GM12878 (cell line): ENCODE measurements around the gene CSNK1G2.

ENCODE experiments used
- CTCF ChIP-seq, 3 experiments: IDR thresholded peaks in 2 of 3; conservative IDR thresholded peaks in 1 of 3; 2 replicates each; pipeline ENCODE4 v1.5.1; 2011; ENCODE audit warnings: low read depth in 3 of 3, low read length in 3 of 3, mild to moderate bottlenecking in 3 of 3, control low read depth in 2 of 3, moderate library complexity in 2 of 3, inconsistent platforms in 1 of 3, mixed read lengths in 1 of 3; ENCODE audit not compliant: control insufficient read depth in 2 of 3, insufficient read depth in 1 of 3; ENCODE audit errors: extremely low read depth in 1 of 3
- HDAC6 ChIP-seq: fragments of 200-600 bp; sonication (generic); IDR thresholded peaks from one replicate; pipeline ENCODE4 v1.8.0; 2017; ENCODE audit warnings: antibody characterized with exemption; ENCODE audit not compliant: unreplicated experiment
- TBL1XR1 ChIP-seq: IDR thresholded peaks from 2 replicates; pipeline ENCODE4 v1.6.1; 2012; ENCODE audit warnings: low read depth, low read length, improper control_type of control experiment

GRCh38 chr19:1941146-1942077, at the start of gene CSNK1G2:
- peak in 2 of 3 experiments; percentile 18 to 48; a peak in 3 of 6 replicates for TF ChIP-seq CTCF (IDR thresholded peaks at IDR 0.05 in 2 of 3, conservative IDR thresholded peaks at IDR 0.05 in 1 of 3; ENCODE audit: control insufficient read depth in 2 of 3, extremely low read depth in 1 of 3, insufficient read depth in 1 of 3, low read depth in 3 of 3, low read length in 3 of 3)
- no peak for TF ChIP-seq TBL1XR1
- no peak for TF ChIP-seq HDAC6
